Activated naive CD4-positive, alpha-beta T cell treated with anti-CD3 and anti-CD28 coated beads, Interleukin-2, amount 10 ng/mL, durations not matched to agents 7 days and 5 days (primary cell): ENCODE measurements around the gene CCDC71L.

Experiments
- CTCF ChIA-PET: fragments of 350-600 bp; sonication (Branson Sonifier 250); formaldehyde crosslinking; loops from one replicate; lab custom pipeline; 2021; ENCODE audit warnings: antibody characterized with exemption; lab: Charles Lee
- DNase-seq: peaks from one replicate; pipeline ENCODE4 v3.0.0-alpha.2; 2020
- H3K27ac Mint-ChIP-seq: one replicate; pipeline ENCODE4 v1.8.0; 2021; ENCODE audit warnings: mild to moderate bottlenecking, moderate library complexity, mixed read lengths
- H3K27me3 Mint-ChIP-seq: one replicate; pipeline ENCODE4 v1.8.0; 2021; ENCODE audit warnings: mild to moderate bottlenecking, mixed read lengths
- H3K36me3 Mint-ChIP-seq: one replicate; pipeline ENCODE4 v1.8.0; 2021; ENCODE audit warnings: mixed read lengths
- H3K4me1 Mint-ChIP-seq: one replicate; pipeline ENCODE4 v1.8.0; 2021; ENCODE audit warnings: mixed read lengths
- H3K4me3 Mint-ChIP-seq: one replicate; pipeline ENCODE4 v1.8.0; 2021; ENCODE audit warnings: mild to moderate bottlenecking, moderate library complexity, mixed read lengths
- H3K9me3 Mint-ChIP-seq: one replicate; pipeline ENCODE4 v1.8.0; 2021; ENCODE audit warnings: mixed read lengths

Gene CCDC71L

DNA sequence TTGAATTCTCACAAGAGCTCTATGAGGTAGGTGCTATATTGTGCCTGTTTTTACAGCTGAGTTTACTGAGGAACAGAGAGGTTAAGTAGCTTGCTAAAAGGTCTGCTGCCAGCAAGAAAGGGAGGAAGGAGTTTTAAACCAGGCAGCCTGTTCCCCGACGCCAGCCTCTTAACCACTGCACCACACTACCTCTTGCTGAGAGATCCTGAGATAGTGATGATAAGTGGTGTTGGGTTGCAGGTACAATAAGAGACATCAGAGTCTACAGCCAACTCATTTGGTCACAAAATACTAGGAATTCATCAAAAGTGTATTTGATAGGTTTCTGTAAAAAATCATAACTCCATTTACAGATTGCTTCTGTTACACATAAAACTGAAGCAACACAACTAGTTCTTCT, 8.0 kb downstream of the CCDC71L start:
- Mint-ChIP-seq H3K4me3 (no peak overlapping the region), H3K27me3 (peaks cover 17% of the 10 kb centered on the region), H3K27ac (no peak overlapping the region), H3K9me3 (no peaks in the 10 kb centered on the region), H3K36me3 (no peaks in the 10 kb centered on the region), H3K4me1 (peaks cover 8% of the 10 kb centered on the region)
- DNase-seq = no peak
- CTCF ChIA-PET = interaction anchor here (1.1 kb wide), 1 partner anchor 110 kb away, joined by 3 read pairs; no protein-coding TSS in a partner anchor

DNA sequence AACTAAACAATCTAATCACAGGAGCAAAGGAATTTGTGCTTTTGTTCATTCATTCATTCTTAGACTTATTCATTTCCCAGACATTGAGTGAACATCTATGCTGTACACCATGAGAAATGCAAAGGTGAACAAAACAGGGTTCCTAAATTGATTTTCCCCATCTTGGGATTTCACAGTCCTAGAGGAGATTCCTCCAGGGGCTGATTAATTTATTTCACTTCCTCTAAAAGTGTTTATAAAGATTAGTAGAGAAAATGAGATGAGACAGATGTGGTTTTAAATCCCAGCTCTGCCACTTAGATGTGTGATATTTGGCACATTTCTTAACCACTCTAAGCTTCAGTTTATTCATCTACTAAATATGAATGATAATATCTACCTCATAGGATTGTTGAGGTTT, 8.9 kb downstream of the CCDC71L start:
- DNase-seq = no peak
- CTCF ChIA-PET = interaction anchor here (1.1 kb wide), 1 partner anchor 109 kb away, joined by 3 read pairs; no protein-coding TSS in a partner anchor
- Mint-ChIP-seq H3K27ac (no peak overlapping the region), H3K4me3 (no peak overlapping the region), H3K4me1 (peaks cover 2% of the 10 kb centered on the region), H3K27me3 (peaks cover 17% of the 10 kb centered on the region), H3K9me3 (no peaks in the 10 kb centered on the region), H3K36me3 (no peaks in the 10 kb centered on the region)

DNA sequence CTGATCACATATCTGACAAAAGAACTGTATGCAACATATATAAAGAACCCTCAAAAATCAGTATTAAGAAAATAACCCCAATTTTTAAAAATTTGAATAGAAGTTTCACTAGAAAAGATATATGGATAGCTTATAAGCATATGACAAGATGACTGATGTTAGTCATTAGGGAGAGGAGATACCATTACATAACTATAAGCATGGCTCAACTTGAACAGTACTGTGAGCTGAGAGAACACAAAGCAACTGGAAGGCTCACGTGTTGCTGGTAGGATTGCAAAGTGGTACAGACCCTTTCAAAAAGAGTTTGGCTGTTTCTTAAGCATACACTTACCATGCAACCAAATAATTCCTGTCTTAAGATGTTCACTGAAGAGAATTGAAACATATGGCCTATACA, 14.7 kb downstream of the CCDC71L start:
- Mint-ChIP-seq H3K4me1 (no peaks in the 10 kb centered on the region), H3K9me3 (no peaks in the 10 kb centered on the region), H3K36me3 (no peaks in the 10 kb centered on the region), H3K27me3 (peaks cover 11% of the 10 kb centered on the region), H3K4me3 (no peak overlapping the region), H3K27ac (no peak overlapping the region)
- CTCF ChIA-PET = interaction anchor here (1.1 kb wide), 1 partner anchor 11 kb away, joined by 3 read pairs; no protein-coding TSS in a partner anchor
- DNase-seq = no peak

DNA sequence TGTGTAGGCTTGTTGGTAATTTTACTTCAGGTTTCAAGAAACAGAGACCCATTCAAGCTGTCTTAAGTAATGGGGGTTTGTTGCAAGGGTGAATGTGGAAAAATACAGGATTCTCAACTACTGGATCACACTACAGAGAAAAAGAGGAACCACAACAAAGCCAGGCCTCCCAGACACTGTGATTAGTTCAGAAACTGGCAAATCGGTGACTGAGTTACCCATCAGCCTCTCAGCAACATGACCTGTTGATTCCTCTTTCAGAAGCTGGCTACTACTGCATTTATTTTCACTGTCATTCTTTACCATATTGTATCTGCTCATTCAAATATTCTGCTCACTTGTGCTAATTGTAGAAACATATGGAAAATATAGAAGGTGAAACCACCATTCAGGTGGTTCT, 16.0 kb downstream of the CCDC71L start:
- peaks cover 11% of the 10 kb centered on the region for H3K27me3 Mint-ChIP-seq
- H3K4me3 Mint-ChIP-seq = no peak overlapping the region
- no peaks in the 10 kb centered on the region for H3K4me1 Mint-ChIP-seq
- DNase-seq = no peak
- H3K9me3 Mint-ChIP-seq = no peaks in the 10 kb centered on the region
- CTCF ChIA-PET = interaction anchor here (0.7 to 1.1 kb wide), 2 partner anchors 12 to 91 kb away, joined by 3 read pairs; no protein-coding TSS in a partner anchor
- H3K36me3 Mint-ChIP-seq = no peaks in the 10 kb centered on the region
- H3K27ac Mint-ChIP-seq = no peak overlapping the region

DNA sequence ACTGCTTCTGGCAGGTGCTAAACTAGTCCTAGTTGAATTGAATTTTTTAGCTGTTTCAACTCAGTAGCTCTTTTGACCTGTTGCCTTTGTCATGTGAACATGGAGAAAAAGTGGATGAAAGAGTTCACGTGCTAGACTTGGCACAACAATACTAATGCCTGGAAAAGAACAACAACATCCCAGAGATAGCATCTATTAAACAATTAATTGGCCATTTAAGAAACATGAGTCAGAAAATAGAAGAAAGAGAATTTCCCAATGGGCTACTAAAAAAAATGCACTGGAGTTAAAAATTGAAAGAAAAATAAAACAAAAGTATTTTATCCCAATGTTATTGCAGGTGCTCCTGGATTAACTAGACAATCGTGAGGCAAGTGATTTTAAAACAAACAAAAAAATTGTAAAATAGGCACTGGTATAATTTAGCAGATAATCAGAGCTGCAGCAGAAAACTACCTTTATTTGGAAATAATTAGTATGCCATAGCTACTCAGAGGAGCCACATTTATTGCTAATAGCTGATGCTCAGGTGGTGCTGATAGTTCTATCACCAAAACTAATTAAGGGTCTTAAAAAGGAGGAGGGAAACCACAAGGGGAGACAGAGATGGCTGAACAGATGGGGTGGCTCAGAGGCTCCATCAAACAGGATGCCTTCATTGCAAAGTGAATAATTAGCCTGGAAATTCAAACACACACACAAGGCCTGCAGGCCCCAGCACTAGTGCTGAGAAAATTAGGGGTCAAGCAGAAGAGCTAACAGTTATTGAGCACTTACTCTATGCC, 17.6 kb downstream of the CCDC71L start:
- CTCF ChIA-PET = interaction anchor here (0.6 kb wide), 1 partner anchor 468 kb away, joined by 3 read pairs; no protein-coding TSS in a partner anchor

DNA sequence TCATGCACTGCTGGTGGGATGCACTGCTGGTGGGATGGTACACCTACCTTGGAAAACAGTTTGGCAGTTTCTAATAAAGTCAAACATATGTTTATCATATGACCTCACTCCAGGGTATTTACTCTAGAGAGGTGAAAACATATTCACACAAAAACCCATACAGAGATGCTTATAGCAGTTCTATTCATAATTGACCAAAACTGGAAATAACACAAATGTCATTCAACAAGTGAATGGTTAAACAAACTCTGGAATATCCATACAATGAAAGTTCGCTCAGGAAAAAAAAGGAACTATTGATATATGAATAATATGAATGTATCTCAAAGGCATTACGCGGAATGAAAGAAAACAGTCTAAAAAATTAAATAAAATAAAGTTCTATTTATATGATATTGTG, 19.5 kb downstream of the CCDC71L start:
- Mint-ChIP-seq H3K4me1 (no peaks in the 10 kb centered on the region), H3K27me3 (peaks cover 11% of the 10 kb centered on the region), H3K9me3 (no peaks in the 10 kb centered on the region), H3K36me3 (no peaks in the 10 kb centered on the region), H3K27ac (no peak overlapping the region), H3K4me3 (no peak overlapping the region)
- CTCF ChIA-PET = no interaction called here
- no peak for DNase-seq

More for the DNA sequence above, 17.6 kb downstream of the CCDC71L start:
- Mint-ChIP-seq H3K4me1 (no peaks in the 10 kb centered on the region), H3K4me3 (no peak overlapping the region), H3K27me3 (peaks cover 10% of the 10 kb centered on the region), H3K27ac (no peak overlapping the region), H3K9me3 (no peaks in the 10 kb centered on the region), H3K36me3 (no peaks in the 10 kb centered on the region)
- no peak for DNase-seq

DNA sequence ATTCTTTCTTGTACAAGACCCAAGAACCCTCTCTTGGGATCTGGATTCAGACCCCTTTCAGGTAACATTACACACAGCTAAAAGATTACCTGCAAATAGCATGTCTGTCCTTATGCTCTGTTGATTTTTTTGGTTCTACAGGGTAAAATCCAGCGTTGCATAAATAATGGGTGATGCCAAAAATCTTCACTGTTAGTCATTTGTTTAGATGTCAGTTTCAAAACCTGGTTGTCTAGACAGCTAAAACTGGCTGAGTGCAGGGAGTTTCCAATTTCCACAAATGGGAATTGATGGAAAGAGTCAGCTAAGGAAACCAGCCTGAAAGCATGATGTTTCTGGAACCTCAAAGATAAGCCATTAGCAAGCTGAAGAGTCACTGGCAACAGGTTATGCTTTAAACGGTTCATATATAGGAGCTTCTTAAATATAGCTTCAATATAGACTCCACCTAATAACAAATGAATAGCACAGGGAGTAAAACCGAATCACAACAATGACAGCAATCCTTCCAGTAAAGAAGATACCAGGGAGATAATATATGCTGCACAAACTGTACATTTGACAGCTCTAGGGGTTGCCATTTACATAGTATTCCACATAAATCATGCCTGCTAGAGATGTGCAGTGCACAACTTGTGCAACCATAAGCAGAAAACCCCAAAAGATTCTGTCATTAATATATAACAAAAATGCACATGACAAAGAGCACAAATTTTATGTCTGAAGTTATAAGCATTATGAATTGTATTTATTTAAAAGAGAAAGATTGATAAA, 20.4 kb downstream of the CCDC71L start:
- no peaks in the 10 kb centered on the region for H3K4me1 Mint-ChIP-seq
- H3K27me3 Mint-ChIP-seq = peaks cover 16% of the 10 kb centered on the region
- H3K4me3 Mint-ChIP-seq = no peak overlapping the region
- no peak overlapping the region for H3K27ac Mint-ChIP-seq
- H3K9me3 Mint-ChIP-seq = no peaks in the 10 kb centered on the region
- CTCF ChIA-PET = no interaction called here
- no peak for DNase-seq
- H3K36me3 Mint-ChIP-seq = no peaks in the 10 kb centered on the region

DNA sequence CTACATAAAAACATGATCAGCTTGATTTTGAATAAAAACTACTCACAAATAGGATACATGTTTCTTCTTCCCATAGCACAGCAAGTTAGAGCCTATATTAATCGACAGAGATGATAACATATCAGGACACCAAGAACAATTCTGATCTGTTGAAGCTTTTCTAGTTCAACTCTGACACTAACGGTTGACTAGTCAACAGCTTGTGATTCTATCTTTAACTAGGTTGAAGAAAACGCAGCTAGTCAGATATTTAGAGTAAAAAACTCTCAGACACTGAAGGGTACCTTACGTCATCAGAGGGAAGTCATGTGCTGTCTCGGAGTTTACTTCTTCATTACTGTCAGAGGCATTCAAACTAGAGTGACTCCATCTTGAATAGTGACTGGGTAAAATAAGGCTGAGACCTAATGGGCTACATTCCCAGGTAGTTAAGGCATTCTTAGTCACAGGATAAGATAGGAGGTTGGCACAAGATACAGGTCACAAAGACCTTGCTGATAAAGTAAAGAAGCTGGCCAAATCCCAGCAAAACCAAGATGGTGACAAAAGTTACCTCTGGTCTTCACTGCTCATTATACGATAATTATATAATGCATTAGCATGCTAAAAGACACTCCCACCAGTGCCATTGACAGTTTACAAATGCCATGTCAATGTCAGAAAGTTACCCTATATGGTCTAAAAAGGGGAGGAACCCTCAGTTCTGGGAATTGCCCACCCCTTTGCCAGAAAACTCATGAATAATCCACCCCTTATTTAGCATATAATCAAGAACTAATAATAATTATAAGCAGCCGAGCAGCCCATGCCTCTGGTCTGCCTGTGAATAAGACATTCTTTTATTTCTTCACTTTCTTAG, 21.3 kb downstream of the CCDC71L start:
- Mint-ChIP-seq H3K27ac (no peak overlapping the region), H3K36me3 (no peaks in the 10 kb centered on the region)
- CTCF ChIA-PET = no interaction called here

DNA sequence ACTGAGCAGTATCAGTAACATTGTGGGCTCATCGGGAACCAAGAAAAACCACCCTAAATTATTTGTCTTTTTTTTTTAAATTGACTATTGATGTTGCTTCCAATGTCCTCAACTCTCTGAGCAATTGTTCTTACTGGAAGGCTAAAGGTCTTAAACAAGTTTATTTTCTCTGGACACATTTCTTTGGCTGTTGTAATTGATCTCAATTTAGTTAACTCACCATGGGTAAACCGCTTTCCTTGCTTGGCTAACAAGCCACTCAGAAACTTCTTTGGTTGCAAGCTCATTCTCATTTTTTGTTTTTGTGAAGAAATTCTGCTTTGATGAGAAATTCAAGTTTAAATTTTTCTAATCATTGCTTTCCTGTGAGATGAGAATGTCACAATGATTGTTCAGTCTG, 25.5 kb downstream of the CCDC71L start:
- CTCF ChIA-PET = no interaction called here
- no peak overlapping the region for H3K27ac Mint-ChIP-seq
- peaks cover 20% of the 10 kb centered on the region for H3K27me3 Mint-ChIP-seq
- no peaks in the 10 kb centered on the region for H3K9me3 Mint-ChIP-seq
- H3K36me3 Mint-ChIP-seq = no peaks in the 10 kb centered on the region
- no peak for DNase-seq
- H3K4me1 Mint-ChIP-seq = no peaks in the 10 kb centered on the region
- no peak overlapping the region for H3K4me3 Mint-ChIP-seq

More for the DNA sequence above, 21.3 kb downstream of the CCDC71L start:
- DNase-seq = no peak
- Mint-ChIP-seq H3K9me3 (no peaks in the 10 kb centered on the region), H3K4me3 (no peak overlapping the region), H3K4me1 (no peaks in the 10 kb centered on the region), H3K27me3 (peaks cover 16% of the 10 kb centered on the region)

DNA sequence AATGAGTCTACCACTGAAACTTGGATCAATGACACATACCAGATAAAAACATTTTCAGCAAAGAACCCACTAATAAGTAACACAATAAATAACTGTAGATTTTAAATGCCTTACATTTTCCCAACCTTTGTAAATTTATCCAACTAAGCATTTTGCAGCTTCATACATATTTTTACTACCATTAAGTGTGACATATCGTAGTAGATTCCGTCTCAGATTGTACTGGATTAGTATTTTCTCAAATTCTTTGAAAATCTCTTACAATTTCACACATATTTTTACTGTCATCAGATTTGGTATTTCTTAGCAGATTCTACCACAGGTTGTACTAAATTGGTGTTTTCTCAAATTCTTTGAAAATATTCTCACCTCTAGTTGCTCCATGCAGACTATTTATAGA, 26.0 kb downstream of the CCDC71L start:
- Mint-ChIP-seq H3K4me3 (no peak overlapping the region), H3K27me3 (peaks cover 15% of the 10 kb centered on the region), H3K27ac (no peak overlapping the region), H3K36me3 (no peaks in the 10 kb centered on the region), H3K4me1 (no peaks in the 10 kb centered on the region), H3K9me3 (no peaks in the 10 kb centered on the region)
- CTCF ChIA-PET = no interaction called here
- DNase-seq = no peak

DNA sequence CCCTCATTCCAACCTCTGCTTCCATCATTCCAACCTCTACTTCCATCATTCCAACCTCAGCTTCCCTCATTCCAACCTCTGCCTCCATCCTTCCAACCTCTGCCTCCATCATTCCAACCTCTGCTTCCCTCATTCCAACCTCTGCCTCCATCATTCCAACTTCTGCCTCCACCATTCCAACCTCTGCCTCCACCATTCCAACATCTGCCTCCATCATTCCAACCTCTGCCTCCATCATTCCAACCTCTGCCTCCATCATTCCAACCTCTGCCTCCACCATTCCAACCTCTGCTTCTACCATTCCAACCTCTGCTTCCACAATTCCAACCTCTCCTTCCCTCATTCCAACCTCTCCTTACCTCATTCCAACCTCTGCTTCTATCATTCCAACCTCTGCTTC, 30.3 kb downstream of the CCDC71L start:
- no peak overlapping the region for H3K4me3 Mint-ChIP-seq
- no peaks in the 10 kb centered on the region for H3K36me3 Mint-ChIP-seq
- H3K27ac Mint-ChIP-seq = no peak overlapping the region
- H3K27me3 Mint-ChIP-seq = peaks cover 8% of the 10 kb centered on the region
- peaks cover 3% of the 10 kb centered on the region for H3K4me1 Mint-ChIP-seq
- no peak for DNase-seq
- CTCF ChIA-PET = no interaction called here
- H3K9me3 Mint-ChIP-seq = no peaks in the 10 kb centered on the region

DNA sequence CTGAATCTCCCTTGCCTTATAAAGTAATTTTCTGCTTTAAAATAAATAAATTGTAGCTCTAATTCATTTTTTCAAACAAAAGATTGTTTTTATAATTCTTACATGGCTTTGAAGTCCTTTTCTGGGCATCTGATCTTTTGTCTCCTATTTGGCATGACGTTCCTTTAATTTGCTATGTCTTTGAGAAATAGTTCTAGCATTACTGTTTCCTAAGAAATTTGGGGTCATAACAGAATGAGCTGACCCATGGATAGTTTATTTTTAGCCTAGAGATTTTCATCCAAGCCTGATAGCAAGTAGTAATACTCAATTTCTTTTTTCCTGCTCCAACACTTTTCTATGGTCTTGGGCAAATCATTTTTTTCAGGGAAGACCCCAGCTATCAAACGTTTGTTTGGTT, 31.4 kb downstream of the CCDC71L start:
- H3K4me1 Mint-ChIP-seq = peaks cover 3% of the 10 kb centered on the region
- no peaks in the 10 kb centered on the region for H3K36me3 Mint-ChIP-seq
- no peak overlapping the region for H3K4me3 Mint-ChIP-seq
- H3K9me3 Mint-ChIP-seq = no peaks in the 10 kb centered on the region
- CTCF ChIA-PET = interaction anchor here (0.6 kb wide), 1 partner anchor 1401 kb away, joined by 7 read pairs; no protein-coding TSS in a partner anchor
- peaks cover 8% of the 10 kb centered on the region for H3K27me3 Mint-ChIP-seq
- no peak overlapping the region for H3K27ac Mint-ChIP-seq
- no peak for DNase-seq

DNA sequence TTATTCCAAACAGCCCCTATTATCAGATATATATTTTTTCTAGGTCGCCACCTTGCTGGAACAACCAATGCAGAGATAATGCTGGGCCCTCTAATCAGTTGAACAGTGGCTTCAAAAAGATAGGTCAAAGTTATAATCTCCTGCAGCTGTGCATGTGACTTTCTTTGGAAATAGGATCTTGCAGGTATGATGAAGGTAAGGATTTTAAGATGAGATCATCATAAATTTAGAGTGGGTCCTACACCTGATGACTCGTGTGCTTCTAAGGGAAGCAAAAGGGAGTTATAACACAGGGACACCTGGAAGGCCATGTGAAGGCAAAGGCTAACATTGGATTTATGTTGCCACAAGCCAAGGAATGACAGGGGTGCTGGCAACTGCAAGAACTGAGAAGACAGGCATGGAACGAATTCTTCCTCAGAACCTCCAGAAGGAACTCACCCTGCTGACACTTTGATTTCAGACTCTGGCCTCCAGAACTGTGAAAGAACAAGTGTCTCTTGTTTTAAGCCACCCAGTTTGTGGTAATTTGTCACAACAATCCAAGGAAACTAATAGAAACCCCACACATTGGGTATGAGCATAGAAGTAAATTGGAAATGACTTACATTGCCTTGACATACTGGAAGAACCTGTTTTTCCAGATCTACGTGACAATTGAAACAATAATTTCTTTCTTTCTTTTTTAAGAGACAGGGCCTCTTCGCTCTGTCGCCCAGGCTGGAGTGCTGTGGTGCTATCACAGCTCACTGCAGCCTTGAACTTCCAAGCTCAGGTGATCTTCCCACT, 34.4 kb downstream of the CCDC71L start:
- DNase-seq = no peak
- Mint-ChIP-seq H3K4me1 (peaks cover 3% of the 10 kb centered on the region), H3K4me3 (no peak overlapping the region), H3K36me3 (no peaks in the 10 kb centered on the region), H3K27ac (no peak overlapping the region), H3K27me3 (peaks cover 4% of the 10 kb centered on the region), H3K9me3 (no peaks in the 10 kb centered on the region)
- CTCF ChIA-PET = no interaction called here
